Kidney (tissue), 14 donors: Measurements from ENCODE around the gene BACE2. TPM values are rescaled to one million over a fixed set of nuclear protein-coding genes. Genes with fewer than 3 reads are reported as not detected.
A peak's percentile ranks its signal among the peaks of the same experiment; 100 is the strongest.

Experiments
- DNase-seq, 5 donors: peaks; one replicate each; pipeline ENCODE4 v3.0.0-alpha.2; 2013 to 2020
- FAIRE-seq: peaks from 2 replicates; lab custom pipeline; 2012; peaks lifted over from hg19 to GRCh38; lab: Jason Lieb, UNC
- H3K27ac ChIP-seq, 2 donors: one replicate each; pipeline ENCODE4 v1.7.0; 2013; ENCODE audit warnings: low read depth in 2 of 2, low read length in 2 of 2, inconsistent platforms in 1 of 2
- H3K27me3 ChIP-seq: one replicate; pipeline ENCODE4 v1.7.1; 2013; ENCODE audit warnings: low read length, inconsistent platforms; ENCODE audit not compliant: control insufficient read depth, insufficient read depth
- H3K36me3 ChIP-seq, 3 donors: one replicate each; pipeline versions ENCODE4 v1.7.0 to v1.7.1; 2013; ENCODE audit warnings: low read length in 3 of 3, control low read depth in 1 of 3, inconsistent platforms in 1 of 3; ENCODE audit not compliant: insufficient read depth in 3 of 3, control insufficient read depth in 2 of 3
- H3K4me1 ChIP-seq, 3 donors: one replicate each; pipeline versions ENCODE4 v1.7.0 to v1.7.1; 2013; ENCODE audit warnings: low read length in 3 of 3, inconsistent platforms in 1 of 3, low read depth in 1 of 3; ENCODE audit not compliant: control insufficient read depth in 2 of 3, insufficient read depth in 2 of 3
- H3K4me3 ChIP-seq, 3 donors: one replicate each; pipeline versions ENCODE4 v1.7.0 to v1.8.1; 2013; ENCODE audit warnings: low read length in 3 of 3, control low read depth in 1 of 3, inconsistent platforms in 1 of 3
- H3K9ac ChIP-seq, 3 donors: one replicate each; pipeline versions ENCODE4 v1.7.0 to v1.7.1; 2013; ENCODE audit warnings: low read length in 3 of 3, control low read depth in 1 of 3, inconsistent platforms in 1 of 3
- H3K9me3 ChIP-seq, 3 donors: one replicate each; pipeline versions ENCODE4 v1.7.0 to v1.7.1; 2013; ENCODE audit warnings: low read length in 3 of 3, control low read depth in 1 of 3, inconsistent platforms in 1 of 3; ENCODE audit not compliant: control insufficient read depth in 2 of 3, insufficient read depth in 1 of 3
- CTCF ChIP-seq: IDR thresholded peaks from 3 replicates; pipeline ENCODE4 v1.5.1; 2012; ENCODE audit warnings: mild to moderate bottlenecking, moderate library complexity, borderline replicate concordance; ENCODE audit not compliant: insufficient read depth; ENCODE audit errors: extremely low read depth
- intact Hi-C: fragments of 100-400 bp; cut with DNase I; formaldehyde crosslinking; loops from one replicate; pipeline ENCODE4 v1.11.1; 2022
- polyA plus RNA-seq: library from polyadenylated mRNA; stranded (reverse); fragments of 350-450 nt; fragmentation: Illumina TruSeq; extraction: RNeasy Lipid Tissue Mini Kit (QIAGEN cat#74804); gene quantifications from one replicate; pipeline ENCODE4 v1.2.3, GENCODE V29; 2014; ENCODE audit warnings: low read depth, low replicate concordance; ENCODE audit not compliant: insufficient read depth
- total RNA-seq: library from RNA; stranded (reverse); fragmentation: NEBNext Ultra II Directional; extraction: Animal tissue kit (Norgen Biotek cat#: 25700); gene quantifications from one replicate; pipeline ENCODE4 v1.2.1, GENCODE V29; 2021
- donor health status: control.
- donor health status: control.
- donor health status: control.
- donor health status: control.
- donor health status: control.
- donor health status: DM: yes; HTN: yes; CAD: no.
- donor health status: Normal renal cell carcinoma (clear cell type).

Gene BACE2
- total and polyA plus RNA-seq, 2 donors from 2014 or later: 55.5 to 65.7 TPM

GRCh38 chr21:41169258-41169576 lies 1.3 kb downstream of the BACE2 start:
- DNase-seq: no peak
- Histone ChIP-seq H3K4me1 (peaks cover 0 to 7% (median 0%) of the 10 kb centered on the region in 3 donors), H3K9ac (peak overlapping the region in 2 of 3 donors; percentile 57), H3K27me3 (no peaks in the 10 kb centered on the region), H3K27ac (peak overlapping the region in 1 of 2 donors; percentile 65), H3K9me3 (no peaks in the 10 kb centered on the region), H3K36me3 (no peaks in the 10 kb centered on the region), H3K4me3 (peak overlapping the region; percentile 42 to 52 (median 49))
- FAIRE-seq: no peak
- no peak for TF ChIP-seq CTCF
- intact Hi-C loops: no loop called here

DNA sequence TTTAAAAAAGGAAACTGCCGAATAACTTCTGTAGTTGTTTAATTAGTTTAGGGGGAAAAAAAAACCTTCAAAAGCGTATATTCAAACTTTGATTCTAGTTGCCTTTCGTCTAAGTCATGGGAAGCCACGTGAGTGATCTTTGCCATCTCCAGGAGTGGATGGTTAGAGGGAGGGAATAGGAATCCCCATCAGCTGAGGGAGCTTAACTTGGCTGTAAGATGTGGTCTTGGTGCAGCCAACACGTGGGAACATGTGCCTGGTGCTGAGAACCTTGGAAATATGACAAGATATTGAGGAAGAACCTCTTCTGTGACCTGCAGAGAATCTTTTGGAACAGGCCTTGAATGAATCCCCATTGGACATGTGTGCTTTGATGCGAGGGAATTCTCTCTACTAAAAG lies 1.7 kb downstream of the BACE2 start:
- DNase-seq (no peak), FAIRE-seq (no peak)
- Histone ChIP-seq H3K36me3 (no peaks in the 10 kb centered on the region), H3K27me3 (no peaks in the 10 kb centered on the region), H3K4me3 (peak overlapping the region in 2 of 3 donors; percentile 13 to 52), H3K27ac (peak overlapping the region in 1 of 2 donors; percentile 65), H3K9ac (peak overlapping the region in 2 of 3 donors; percentile 46 to 57), H3K4me1 (peaks cover 0 to 9% (median 0%) of the 10 kb centered on the region in 3 donors), H3K9me3 (no peaks in the 10 kb centered on the region)
- intact Hi-C loops: no loop called here
- no peak for TF ChIP-seq CTCF

- Histone ChIP-seq H3K9ac (peak overlapping the region in 1 of 3 donors; percentile 48), H3K9me3 (no peaks in the 10 kb centered on the region), H3K27ac (peak overlapping the region; percentile 71 to 78), H3K27me3 (no peaks in the 10 kb centered on the region), H3K4me3 (peak overlapping the region in 1 of 3 donors; percentile 52), H3K36me3 (no peaks in the 10 kb centered on the region), H3K4me1 (peaks cover 0 to 9% (median 0%) of the 10 kb centered on the region in 3 donors)
- intact Hi-C loops: no loop called here
- FAIRE-seq: no peak
- peak; percentile 55 for TF ChIP-seq CTCF
- peak in 3 of 5 donors; percentile 49 to 61 (median 61) for DNase-seq
Observed at GRCh38 chr21:41170442-41170841, 2.5 kb downstream of the BACE2 start.
